Gastroesophageal sphincter (tissue), 3 donors: ENCODE data around the gene ANP32A.

ENCODE experiments used
- EP300 ChIP-seq: sonication (generic); formaldehyde crosslinking; IDR thresholded peaks from one replicate; pipeline ENCODE4 v1.6.1; 2017; ENCODE audit warnings: antibody characterized with exemption, mild to moderate bottlenecking
- POLR2A ChIP-seq, 2 donors: fragments of 450-650 bp; IDR thresholded peaks; one replicate each; pipeline ENCODE4 v1.6.1; 2017; ENCODE audit warnings: antibody characterized with exemption in 2 of 2, mild to moderate bottlenecking in 2 of 2, moderate library complexity in 1 of 2
- TF ChIP-seq, protein P1 (sequence below), 4 experiments: fragments of 200-600 bp in 2 of 4; fragments of 450-650 bp in 2 of 4; sonication (generic) in 1 of 4; IDR thresholded peaks; one replicate each; pipeline ENCODE4 v1.5.1; 2017 to 2019; ENCODE audit warnings: antibody characterized with exemption in 4 of 4, mild to moderate bottlenecking in 2 of 4, moderate library complexity in 2 of 4

DNA sequence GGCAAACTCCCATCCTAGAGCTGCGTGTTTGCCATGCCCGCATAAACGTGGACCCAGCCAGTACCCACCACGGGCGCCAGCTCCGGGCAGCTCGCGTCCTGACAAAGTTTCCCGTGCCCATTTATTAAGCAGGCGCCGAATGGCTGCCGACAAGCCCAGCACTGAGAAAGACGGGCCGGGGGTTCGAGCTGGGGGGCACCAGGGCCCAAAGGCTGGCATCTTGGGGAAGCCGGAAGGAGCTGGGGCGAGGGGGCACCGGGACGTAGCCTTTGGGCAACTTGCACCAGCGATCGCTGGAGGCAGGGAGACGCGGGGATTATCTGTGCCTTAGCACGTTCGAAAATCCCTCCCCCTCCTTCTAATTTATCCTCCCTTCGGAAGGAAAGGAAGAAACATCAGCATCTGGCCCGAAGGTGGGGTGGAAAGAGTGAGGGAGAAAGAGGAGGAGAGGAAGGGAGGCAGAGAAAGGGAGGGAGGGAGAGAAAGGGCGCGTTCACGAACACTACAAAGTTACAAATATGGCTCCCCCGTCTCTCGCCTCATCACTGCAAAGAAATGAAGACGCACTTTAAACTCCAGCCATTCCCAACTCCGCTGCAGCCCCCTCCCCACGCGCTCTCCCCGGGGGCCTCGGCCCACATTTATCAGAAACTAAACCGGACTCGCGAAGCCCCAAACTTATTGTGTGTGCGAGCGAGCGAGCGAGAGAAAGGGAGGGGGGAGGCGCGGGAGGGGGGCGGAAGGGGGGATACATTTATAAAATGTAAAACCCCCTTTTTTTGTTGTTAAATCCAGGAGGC, 1.0 kb downstream of the ANP32A start:
- TF ChIP-seq POLR2A (IDR thresholded peaks at IDR 0.05) = peak; percentile 17 to 36
- TF ChIP-seq, protein P1, sequence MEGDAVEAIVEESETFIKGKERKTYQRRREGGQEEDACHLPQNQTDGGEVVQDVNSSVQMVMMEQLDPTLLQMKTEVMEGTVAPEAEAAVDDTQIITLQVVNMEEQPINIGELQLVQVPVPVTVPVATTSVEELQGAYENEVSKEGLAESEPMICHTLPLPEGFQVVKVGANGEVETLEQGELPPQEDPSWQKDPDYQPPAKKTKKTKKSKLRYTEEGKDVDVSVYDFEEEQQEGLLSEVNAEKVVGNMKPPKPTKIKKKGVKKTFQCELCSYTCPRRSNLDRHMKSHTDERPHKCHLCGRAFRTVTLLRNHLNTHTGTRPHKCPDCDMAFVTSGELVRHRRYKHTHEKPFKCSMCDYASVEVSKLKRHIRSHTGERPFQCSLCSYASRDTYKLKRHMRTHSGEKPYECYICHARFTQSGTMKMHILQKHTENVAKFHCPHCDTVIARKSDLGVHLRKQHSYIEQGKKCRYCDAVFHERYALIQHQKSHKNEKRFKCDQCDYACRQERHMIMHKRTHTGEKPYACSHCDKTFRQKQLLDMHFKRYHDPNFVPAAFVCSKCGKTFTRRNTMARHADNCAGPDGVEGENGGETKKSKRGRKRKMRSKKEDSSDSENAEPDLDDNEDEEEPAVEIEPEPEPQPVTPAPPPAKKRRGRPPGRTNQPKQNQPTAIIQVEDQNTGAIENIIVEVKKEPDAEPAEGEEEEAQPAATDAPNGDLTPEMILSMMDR (IDR thresholded peaks at IDR 0.05) = no peak
- no peak for TF ChIP-seq EP300
